ENCODE data around the gene SERPINA3.

SERPINA3 gene

DNA sequence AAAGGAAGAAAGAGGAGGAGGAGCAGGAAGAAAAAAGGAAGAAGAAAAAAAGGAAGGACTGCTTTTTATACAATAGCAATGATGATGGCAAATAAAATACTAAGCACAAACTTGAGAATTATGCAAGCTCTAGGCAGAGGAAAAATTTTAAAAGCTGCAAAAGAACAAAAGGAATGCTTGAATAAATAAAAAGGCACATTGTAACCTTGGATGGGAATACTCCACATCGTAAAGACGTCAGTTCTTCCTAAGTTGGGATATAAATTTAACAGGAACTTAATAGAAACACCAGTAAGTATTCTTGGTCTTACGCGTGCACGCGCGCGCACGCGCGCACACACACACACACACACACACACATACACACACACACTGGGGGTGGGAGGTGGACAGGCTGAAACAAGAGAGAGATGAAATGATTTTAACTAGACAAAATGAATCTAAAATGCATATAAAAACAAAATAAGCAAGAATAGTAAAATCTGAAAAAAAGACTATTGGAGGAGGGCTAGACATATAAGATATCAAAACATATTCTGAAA, 43.0 kb downstream of the SERPINA3 start:
- DNase-seq (ENCODE audit: low read depth): no peak

GRCh38 chr14:94656043-94656442, 43.9 kb downstream of the SERPINA3 start:
- DNase-seq (ENCODE audit: low read depth): no peak

DNA sequence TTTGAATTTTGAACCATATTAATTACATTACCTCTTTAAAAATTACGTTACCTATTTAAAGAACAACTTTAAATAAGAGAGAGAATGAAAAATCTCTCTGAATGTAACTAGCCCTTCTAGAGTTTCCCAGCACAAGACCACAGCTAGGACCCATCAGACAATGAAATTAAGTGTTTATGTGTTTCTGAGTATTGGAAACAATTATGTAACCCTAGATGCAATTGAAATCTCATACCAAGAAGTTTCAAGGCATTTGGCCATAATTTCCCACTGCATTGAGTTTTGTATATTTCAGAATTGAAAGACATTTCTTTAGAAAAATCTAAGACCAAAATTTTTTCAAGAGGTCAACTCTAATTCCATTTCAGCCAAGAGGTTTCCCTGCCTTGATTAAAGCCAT, 47.1 kb downstream of the SERPINA3 start:
- no peak for DNase-seq (ENCODE audit: low read depth)

DNA sequence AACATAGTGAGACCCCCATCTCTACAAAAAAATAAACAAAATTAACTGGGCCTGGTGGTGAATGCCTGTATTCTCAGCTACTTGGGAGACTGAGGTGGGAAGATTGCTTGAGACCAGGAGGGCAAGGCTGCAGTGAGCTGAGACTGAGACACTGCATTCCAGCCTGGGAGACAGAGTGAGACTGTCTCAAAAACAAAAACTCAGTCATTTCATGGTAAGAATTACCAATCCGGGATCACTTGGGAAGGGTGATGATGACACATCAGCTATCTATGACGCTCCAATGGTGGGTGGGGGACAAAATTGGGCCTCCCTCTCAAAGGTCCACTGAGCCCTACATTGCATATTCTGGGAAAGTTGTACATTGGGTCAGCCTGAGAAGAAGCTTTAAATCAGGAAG, 47.7 kb downstream of the SERPINA3 start:
- DNase-seq (ENCODE audit: low read depth): no peak

DNA sequence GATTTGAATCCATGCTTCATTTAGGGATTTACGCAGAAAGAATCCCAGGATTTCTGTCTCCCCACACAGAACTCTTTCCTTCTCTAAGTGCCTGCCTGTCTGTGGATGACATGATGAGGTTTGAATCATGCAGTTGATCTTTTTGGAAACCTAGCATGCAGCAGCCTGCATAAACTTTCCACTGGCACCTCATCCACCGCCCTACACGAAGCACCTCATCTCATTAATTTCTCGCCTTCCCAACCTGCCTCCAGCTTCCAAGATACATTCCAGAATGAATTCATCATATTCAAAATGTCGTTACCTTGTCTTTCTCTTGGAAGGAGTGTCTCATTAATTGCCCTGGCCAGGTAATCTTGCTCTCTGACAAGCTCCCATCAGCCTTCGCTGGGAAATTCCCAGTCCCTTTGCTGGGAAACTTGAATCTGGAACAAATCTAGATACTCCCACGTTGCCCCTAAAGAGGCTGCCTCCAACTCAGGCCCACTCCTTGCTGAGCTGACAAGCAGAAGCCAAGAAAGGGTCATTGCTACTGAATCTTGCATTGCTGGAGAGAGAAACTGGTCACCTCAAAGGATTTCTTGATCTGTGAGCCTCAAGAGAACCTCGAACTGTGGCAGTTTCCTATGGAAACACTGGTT, 48.2 kb downstream of the SERPINA3 start:
- DNase-seq (ENCODE audit: low read depth): no peak

DNA sequence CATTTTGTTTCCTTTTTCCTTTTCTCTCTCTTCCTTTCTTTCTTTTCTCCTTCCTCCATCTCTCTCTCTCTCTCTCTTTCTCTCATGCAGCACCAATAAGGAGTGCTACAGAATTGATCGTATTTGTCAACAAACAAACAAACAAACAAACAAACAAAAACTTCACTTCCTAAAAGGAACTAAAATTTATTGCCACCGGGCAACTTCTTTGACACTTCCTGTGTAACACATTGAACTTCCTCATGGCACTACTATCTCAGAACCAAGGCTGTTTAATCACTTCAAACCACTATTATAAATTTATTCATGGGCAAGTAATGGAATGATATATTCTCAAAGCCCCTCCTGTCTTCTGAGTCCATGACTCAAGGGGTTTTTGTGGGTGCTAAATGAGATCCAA, 51.3 kb downstream of the SERPINA3 start:
- DNase-seq (ENCODE audit: low read depth): no peak

DNA sequence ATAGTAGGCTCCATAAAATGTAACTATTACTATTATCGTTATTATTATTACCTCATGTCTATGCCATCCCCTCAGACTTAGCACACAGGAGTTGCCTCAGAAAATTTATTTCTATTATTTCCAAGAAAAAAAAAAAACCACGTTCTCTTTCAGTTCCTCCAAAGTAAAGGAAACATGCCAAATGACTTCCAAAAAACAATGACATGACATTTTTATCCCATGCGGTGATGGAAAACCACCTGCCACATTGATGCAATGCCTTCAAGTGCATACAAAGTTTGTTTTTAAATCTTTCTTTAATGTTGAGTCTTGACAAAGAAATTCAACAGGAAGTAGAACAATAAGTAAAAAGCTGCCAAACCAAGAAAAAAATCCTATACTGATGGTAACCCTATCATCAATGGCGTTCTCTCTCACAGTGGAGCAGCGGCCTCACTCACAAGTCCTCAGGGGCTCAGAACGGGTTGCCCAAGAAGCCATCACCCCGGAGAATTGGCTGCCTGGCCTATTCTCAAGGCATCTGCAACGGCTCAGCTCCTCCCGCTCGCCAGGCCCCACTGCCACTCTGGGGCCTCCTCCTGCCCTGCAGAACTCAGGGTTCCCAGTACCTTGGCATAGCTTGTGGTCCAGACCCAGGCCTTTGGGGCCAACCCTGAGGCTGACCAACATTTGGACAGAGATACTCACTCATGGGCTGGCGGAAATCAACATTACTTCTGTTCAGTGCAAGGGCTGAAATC, 51.9 kb downstream of the SERPINA3 start:
- no peak for DNase-seq (ENCODE audit: low read depth)

DNA sequence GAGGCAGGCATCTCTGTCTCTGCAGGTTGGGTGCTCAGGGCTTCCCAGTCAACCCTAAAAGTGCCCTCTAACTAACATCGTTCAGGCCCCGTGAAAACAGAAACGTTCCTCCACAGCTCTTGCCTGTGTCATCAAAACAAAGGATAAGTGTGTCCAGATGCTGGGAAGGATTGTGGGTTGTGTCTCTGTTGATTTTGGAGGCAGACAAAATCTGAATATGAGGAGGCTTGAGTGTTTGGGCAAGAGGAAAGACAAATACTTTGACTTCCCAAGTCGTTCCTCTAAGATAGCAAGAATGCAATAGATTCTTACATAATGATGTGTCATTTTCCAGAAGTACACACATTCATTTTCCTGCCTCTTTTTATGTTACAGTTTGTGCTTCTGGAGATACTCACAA, 52.9 kb downstream of the SERPINA3 start:
- peak; percentile 62 for DNase-seq (ENCODE audit: low read depth)

DNA sequence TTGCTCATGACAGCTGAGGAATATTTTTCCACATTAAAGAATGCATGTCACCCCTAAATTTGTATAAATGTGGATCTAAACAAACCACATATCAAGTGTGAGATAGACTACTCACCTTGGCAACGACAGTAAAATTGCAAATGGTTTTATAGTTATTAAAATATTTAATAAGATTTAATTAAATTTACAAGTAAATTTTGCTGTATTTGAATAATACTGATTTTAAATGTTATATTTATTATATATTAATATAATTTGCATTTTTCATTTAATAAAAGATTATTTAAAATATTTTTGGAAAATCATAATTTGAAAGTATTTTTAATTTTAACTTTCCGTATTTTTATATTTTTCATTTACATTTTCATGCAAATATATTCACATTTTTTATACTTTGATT, 53.4 kb downstream of the SERPINA3 start:
- no peak for DNase-seq (ENCODE audit: low read depth)

- DNase-seq (ENCODE audit: low read depth): no peak
Observed at GRCh38 chr14:94670692-94671285, 58.6 kb downstream of the SERPINA3 start.

GRCh38 chr14:94671870-94672444, 59.8 kb downstream of the SERPINA3 start:
- no peak for DNase-seq (ENCODE audit: low read depth)

DNA sequence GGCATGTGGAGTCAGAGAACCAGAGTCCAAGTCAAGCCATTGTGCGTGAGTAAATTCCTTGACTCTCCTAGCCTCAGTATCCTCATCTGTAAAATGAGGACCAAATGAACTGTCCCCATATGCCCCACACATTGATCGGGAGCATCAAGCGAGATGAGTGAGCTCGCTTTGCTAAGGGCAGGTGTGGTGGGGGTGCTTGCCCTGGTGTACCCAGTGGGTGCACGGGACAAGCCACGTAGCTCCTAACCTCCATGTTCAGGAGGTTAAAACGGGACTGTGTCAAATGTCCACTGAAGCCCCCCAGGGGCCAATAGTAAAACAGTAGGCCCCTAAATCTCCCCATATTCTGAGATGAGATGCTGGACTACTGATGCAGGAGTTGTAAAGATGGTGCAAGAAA, 60.9 kb downstream of the SERPINA3 start:
- no peak for DNase-seq (ENCODE audit: low read depth)

Data from fibroblast of the conjunctiva (primary cell).